HEK293 (cell line): ENCODE measurements around the gene ASXL1.
A peak's percentile ranks its signal among the peaks of the same experiment; 100 is the strongest.

Experiments
- CTCF ChIA-PET: fragments of 350-600 bp; formaldehyde crosslinking; extraction: SDS; loops from one replicate; lab custom pipeline; 2021; ENCODE audit warnings: antibody characterized with exemption; lab: Yijun Ruan, JAX
- POLR2A ChIA-PET: fragments of 300-600 bp; formaldehyde crosslinking; extraction: SDS; loops from one replicate; lab custom pipeline; 2020; ENCODE audit warnings: antibody characterized with exemption, inconsistent platforms; lab: Yijun Ruan, JAX
- H3K27ac ChIP-seq: fragments of 200-500 bp; sonication (Bioruptor generic); 2 replicates; pipeline ENCODE4 v1.5.1; 2014; ENCODE audit warnings: low read depth, low read length, control low read depth, inconsistent platforms; ENCODE audit errors: extremely low read depth
- H3K36me3 ChIP-seq, 2 experiments: fragments of 200-500 bp in 1 of 2; sonication (Bioruptor generic) in 1 of 2; 1 replicate in 1 of 2; 2 replicates in 1 of 2; pipeline ENCODE4 v1.5.1; 2014 to 2017; ENCODE audit warnings: inconsistent platforms in 2 of 2, low read length in 2 of 2; ENCODE audit not compliant: control insufficient read depth in 2 of 2, insufficient read depth in 1 of 2
- H3K4me1 ChIP-seq: fragments of 200-500 bp; sonication (Bioruptor generic); 2 replicates; pipeline ENCODE4 v1.5.1; 2014; ENCODE audit warnings: mild to moderate bottlenecking, low read length, inconsistent platforms; ENCODE audit not compliant: control insufficient read depth, insufficient read depth
- H3K4me3 ChIP-seq: 2 replicates; pipeline ENCODE4 v1.5.1; 2011; ENCODE audit warnings: low read depth, mild to moderate bottlenecking, control low read depth, low read length, moderate library complexity
- H3K9me3 ChIP-seq: fragments of 200-500 bp; sonication (Bioruptor generic); 2 replicates; pipeline ENCODE4 v1.5.1; 2014; ENCODE audit warnings: low read depth, low read length, inconsistent platforms; ENCODE audit not compliant: control insufficient read depth, insufficient read depth
- GLIS1 ChIP-seq: fragments of 450-650 bp; formaldehyde crosslinking; IDR thresholded peaks from 2 replicates; pipeline ENCODE4 v1.5.1; 2016; ENCODE audit warnings: missing biosample characterization, missing genetic modification characterization
- HIC1 ChIP-seq: fragments of 450-650 bp; formaldehyde crosslinking; IDR thresholded peaks from 2 replicates; pipeline ENCODE4 v1.5.1; 2016; ENCODE audit warnings: missing biosample characterization, missing genetic modification characterization
- SP3 ChIP-seq: fragments of 450-650 bp; formaldehyde crosslinking; IDR thresholded peaks from 2 replicates; pipeline ENCODE4 v1.5.1; 2016; ENCODE audit warnings: missing biosample characterization, missing genetic modification characterization
- ZEB2 ChIP-seq: fragments of 450-650 bp; formaldehyde crosslinking; IDR thresholded peaks from 2 replicates; pipeline ENCODE4 v1.5.1; 2016; ENCODE audit warnings: missing biosample characterization, missing genetic modification characterization
- ZIC2 ChIP-seq: fragments of 450-650 bp; formaldehyde crosslinking; IDR thresholded peaks from 2 replicates; pipeline ENCODE4 v1.5.1; 2016; ENCODE audit warnings: missing biosample characterization, missing genetic modification characterization
- ZNF274 ChIP-seq, 2 experiments: fragments of 200-500 bp in 1 of 2; fragments of 450-650 bp in 1 of 2; sonication (Bioruptor generic) in 1 of 2; formaldehyde crosslinking in 1 of 2; IDR thresholded peaks; 2 replicates each; pipeline versions ENCODE4 v1.5.1 to v1.6.1; 2014 to 2016; ENCODE audit warnings: borderline replicate concordance in 1 of 2, inconsistent platforms in 1 of 2, low read length in 1 of 2, missing biosample characterization in 1 of 2, missing genetic modification characterization in 1 of 2
- ZNF341 ChIP-seq: fragments of 450-650 bp; formaldehyde crosslinking; IDR thresholded peaks from 2 replicates; pipeline ENCODE4; 2016; ENCODE audit warnings: low read depth, missing biosample characterization, missing genetic modification characterization
- ZNF366 ChIP-seq: fragments of 450-650 bp; formaldehyde crosslinking; conservative IDR thresholded peaks from 2 replicates; pipeline ENCODE4 v1.5.1; 2016; ENCODE audit warnings: missing biosample characterization, missing genetic modification characterization
- ZNF449 ChIP-seq: fragments of 450-650 bp; formaldehyde crosslinking; IDR thresholded peaks from 2 replicates; pipeline ENCODE4 v1.5.1; 2017; ENCODE audit warnings: missing biosample characterization, mild to moderate bottlenecking, missing genetic modification characterization, moderate library complexity
- ZNF514 ChIP-seq: fragments of 450-650 bp; formaldehyde crosslinking; IDR thresholded peaks from 2 replicates; pipeline ENCODE4 v1.5.1; 2016; ENCODE audit warnings: missing biosample characterization, missing genetic modification characterization
- ZNF670 ChIP-seq: fragments of 450-650 bp; formaldehyde crosslinking; IDR thresholded peaks from 2 replicates; pipeline ENCODE4 v1.5.1; 2016; ENCODE audit warnings: missing biosample characterization, missing genetic modification characterization, low read depth
- ZNF677 ChIP-seq: fragments of 450-650 bp; IDR thresholded peaks from 2 replicates; pipeline ENCODE4 v1.5.0; 2018; ENCODE audit warnings: missing biosample characterization, mild to moderate bottlenecking, missing genetic modification characterization, moderate library complexity
- TF ChIP-seq, protein P1 (sequence below): fragments of 450-650 bp; formaldehyde crosslinking; conservative IDR thresholded peaks from 2 replicates; pipeline ENCODE4 v1.5.1; 2016; ENCODE audit warnings: low read depth, missing biosample characterization, missing genetic modification characterization

Gene ASXL1

GRCh38 chr20:32481311-32482142, 123.4 kb downstream of the ASXL1 start:
- no peaks in the 10 kb centered on the region for H3K9me3 ChIP-seq
- H3K36me3 ChIP-seq: no peaks in the 10 kb centered on the region
- ChIA-PET CTCF (interaction anchor here (0.5 kb wide), 1 partner anchor 200 kb away, joined by 3 read pairs; no protein-coding TSS in a partner anchor), POLR2A (interaction anchor here (1.1 kb wide), 1 partner anchor 18 kb away, joined by 3 read pairs; no protein-coding TSS in a partner anchor)
- H3K4me3 ChIP-seq: no peak overlapping the region
- H3K4me1 ChIP-seq: peaks cover 4% of the 10 kb centered on the region; the same call in 1 of the 2 replicates
- TF ChIP-seq ZNF366 (tag by site-specific recombination) (no peak), GLIS1 (tag by site-specific recombination) (peak; percentile 55), ZIC2 (tag by site-specific recombination) (peak; percentile 69)
- H3K27ac ChIP-seq: no peak overlapping the region

- Histone ChIP-seq H3K36me3 (no peaks in the 10 kb centered on the region), H3K9me3 (no peaks in the 10 kb centered on the region), H3K4me1 (peaks cover 4% of the 10 kb centered on the region; the same call in 1 of the 2 replicates), H3K4me3 (peak overlapping the region; percentile 72), H3K27ac (no peak overlapping the region)
- POLR2A ChIA-PET: no interaction called here
- CTCF ChIA-PET: no interaction called here
- TF ChIP-seq ZNF677 (tag by site-specific recombination) (no peak), ZNF514 (tag by site-specific recombination) (no peak), ZEB2 (tag by site-specific recombination) (no peak), HIC1 (no peak), ZNF274 (IDR thresholded peaks at IDR 0.05; ENCODE audit: low read length) (no peak), ZNF274 (tag by site-specific recombination; IDR thresholded peaks at IDR 0.05; ENCODE audit: borderline replicate concordance) (no peak), ZNF449 (no peak), ZNF670 (no peak), ZNF341 (tag by site-specific recombination) (no peak), SP3 (tag by site-specific recombination) (no peak)
- TF ChIP-seq, protein P1, sequence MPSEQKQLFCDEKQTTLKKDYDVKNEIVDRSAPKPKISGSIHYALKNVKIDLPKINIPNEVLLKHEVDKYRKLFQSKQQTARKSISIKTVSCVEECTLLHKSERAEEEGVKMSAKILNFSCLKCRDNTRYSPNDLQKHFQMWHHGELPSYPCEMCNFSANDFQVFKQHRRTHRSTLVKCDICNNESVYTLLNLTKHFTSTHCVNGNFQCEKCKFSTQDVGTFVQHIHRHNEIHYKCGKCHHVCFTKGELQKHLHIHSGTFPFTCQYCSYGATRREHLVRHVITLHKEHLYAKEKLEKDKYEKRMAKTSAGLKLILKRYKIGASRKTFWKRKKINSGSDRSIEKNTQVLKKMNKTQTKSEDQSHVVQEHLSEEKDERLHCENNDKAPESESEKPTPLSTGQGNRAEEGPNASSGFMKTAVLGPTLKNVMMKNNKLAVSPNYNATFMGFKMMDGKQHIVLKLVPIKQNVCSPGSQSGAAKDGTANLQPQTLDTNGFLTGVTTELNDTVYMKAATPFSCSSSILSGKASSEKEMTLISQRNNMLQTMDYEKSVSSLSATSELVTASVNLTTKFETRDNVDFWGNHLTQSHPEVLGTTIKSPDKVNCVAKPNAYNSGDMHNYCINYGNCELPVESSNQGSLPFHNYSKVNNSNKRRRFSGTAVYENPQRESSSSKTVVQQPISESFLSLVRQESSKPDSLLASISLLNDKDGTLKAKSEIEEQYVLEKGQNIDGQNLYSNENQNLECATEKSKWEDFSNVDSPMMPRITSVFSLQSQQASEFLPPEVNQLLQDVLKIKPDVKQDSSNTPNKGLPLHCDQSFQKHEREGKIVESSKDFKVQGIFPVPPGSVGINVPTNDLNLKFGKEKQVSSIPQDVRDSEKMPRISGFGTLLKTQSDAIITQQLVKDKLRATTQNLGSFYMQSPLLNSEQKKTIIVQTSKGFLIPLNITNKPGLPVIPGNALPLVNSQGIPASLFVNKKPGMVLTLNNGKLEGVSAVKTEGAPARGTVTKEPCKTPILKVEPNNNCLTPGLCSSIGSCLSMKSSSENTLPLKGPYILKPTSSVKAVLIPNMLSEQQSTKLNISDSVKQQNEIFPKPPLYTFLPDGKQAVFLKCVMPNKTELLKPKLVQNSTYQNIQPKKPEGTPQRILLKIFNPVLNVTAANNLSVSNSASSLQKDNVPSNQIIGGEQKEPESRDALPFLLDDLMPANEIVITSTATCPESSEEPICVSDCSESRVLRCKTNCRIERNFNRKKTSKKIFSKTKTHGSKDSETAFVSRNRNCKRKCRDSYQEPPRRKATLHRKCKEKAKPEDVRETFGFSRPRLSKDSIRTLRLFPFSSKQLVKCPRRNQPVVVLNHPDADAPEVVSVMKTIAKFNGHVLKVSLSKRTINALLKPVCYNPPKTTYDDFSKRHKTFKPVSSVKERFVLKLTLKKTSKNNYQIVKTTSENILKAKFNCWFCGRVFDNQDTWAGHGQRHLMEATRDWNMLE (tag by site-specific recombination): no peak
Observed at GRCh38 chr20:32482143-32482441, 124.0 kb downstream of the ASXL1 start.
